HG03139 (cell line): Measurements from ENCODE around the gene RARB.

Source experiments
- ATAC-seq: cut with Tn5 transposase; IDR thresholded peaks from one replicate; pipeline ENCODE4 v1.9.1; 2021; ENCODE audit not compliant: unreplicated experiment

RARB gene

GRCh38 chr3:25573386-25574171, 145.5 kb downstream of the RARB start:
- ATAC-seq: no peak

- no peak for ATAC-seq
These were observed 146.2 kb downstream of the RARB start for GRCh38 chr3:25574172-25574765.

DNA sequence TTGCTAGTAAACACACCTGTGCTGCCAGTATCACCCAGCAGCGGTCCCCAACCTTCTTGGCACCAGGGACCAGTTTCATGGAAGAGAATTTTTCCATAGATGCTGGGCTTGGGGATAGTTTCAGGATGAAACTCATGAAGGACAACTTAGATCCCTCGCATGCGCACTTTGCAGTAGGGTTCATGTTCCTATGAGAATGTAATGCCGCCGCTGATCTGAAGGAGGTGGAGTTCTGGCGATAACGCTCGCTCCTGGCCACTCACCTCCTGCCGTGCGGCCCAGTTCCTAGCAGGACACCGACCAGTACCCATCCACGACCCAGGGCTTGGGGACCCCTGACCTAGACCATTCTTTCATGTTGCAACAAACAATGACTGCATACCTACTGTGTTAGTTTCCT, 146.9 kb downstream of the RARB start:
- ATAC-seq: no peak

GRCh38 chr3:25576146-25576545, 148.1 kb downstream of the RARB start:
- ATAC-seq: no peak

DNA sequence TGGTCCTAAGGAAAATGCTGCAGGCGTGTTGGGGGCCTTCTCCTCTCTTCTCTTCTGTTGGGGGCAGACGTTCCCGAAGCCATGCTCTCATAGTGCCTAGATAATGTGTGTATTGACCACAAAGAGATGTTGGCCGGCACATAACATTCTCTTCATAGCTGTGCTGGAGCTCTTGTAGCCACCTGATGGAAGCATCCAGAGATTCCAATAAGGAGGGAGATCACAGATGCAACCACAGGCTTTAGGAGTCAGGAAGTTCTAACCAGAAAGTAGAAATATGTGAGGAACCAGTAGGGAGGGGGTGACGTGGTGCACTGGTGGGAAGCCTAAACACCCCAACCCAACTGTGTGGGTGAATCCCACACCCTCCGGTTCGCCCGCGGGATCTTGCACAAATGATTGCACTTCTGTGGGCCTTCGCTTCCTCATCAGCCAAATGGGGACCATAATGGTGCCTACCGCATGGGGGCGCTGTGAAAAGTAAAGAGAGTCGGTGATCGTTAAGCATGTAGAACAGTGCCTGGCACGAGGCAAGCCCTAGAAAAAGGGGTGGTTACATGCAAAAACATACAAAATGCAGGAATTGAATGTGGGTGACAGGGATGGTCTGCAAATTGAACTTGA, 148.9 kb downstream of the RARB start:
- no peak for ATAC-seq

- ATAC-seq: no peak
These were observed 150.0 kb downstream of the RARB start for GRCh38 chr3:25578059-25578458.

DNA sequence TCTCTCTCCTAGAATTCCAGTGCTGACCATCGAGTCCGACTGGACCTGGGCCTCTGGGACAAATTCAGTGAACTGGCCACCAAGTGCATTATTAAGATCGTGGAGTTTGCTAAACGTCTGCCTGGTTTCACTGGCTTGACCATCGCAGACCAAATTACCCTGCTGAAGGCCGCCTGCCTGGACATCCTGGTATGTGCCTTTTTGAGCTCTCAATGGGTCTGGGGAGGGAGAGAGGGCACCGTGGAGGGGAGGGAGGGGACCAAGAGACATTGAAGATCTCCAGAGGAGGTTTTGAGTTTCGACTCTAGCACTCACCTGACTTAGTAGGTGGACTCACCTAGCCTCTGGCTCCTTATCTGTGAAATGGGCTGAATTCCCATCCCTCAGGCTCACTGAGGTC, 152.5 kb downstream of the RARB start:
- ATAC-seq: no peak

DNA sequence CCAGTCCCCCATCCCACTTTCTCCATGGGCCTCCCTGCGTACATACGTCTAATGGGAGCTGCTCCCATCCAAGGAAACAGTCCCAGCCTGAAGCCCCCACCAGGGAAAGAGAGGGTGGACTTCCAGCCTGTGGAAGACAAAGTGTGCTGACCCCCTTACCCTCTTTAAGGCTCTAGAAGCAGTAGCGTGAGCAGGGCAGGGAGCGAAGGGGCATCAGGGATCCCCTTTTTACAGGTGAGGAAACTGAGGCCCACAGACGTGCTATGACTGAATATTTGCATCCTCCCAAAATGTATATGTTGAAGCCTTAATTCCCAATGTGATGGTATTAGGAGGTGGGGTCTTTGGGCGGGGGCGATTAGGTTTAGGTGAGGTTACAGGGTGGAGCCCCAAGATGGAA, 153.3 kb downstream of the RARB start:
- ATAC-seq: no peak

GRCh38 chr3:25581823-25582222, 153.8 kb downstream of the RARB start:
- ATAC-seq: no peak

GRCh38 chr3:25582242-25582641, 154.2 kb downstream of the RARB start:
- no peak for ATAC-seq

DNA sequence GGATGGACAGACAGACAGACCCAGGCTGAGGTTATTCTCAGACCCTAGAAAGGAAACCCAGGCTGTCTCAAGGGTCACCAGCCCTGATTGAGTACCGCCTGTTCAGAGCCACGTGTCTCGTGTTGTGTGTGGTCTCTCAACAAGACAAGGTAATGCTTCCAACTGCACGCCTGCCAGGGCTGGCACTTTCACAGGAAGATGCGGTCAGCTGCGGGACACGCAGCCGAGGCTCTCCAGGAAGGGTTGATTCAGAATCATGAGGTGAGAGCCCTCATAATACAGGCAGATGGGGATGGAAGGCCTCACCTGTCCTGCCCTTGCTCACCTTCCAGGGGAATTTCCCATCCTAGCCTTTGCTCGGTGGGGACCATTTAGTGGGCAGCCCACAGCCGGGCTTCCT, 155.3 kb downstream of the RARB start:
- ATAC-seq: no peak

- ATAC-seq: no peak
These were observed 156.1 kb downstream of the RARB start for GRCh38 chr3:25584011-25584789.

DNA sequence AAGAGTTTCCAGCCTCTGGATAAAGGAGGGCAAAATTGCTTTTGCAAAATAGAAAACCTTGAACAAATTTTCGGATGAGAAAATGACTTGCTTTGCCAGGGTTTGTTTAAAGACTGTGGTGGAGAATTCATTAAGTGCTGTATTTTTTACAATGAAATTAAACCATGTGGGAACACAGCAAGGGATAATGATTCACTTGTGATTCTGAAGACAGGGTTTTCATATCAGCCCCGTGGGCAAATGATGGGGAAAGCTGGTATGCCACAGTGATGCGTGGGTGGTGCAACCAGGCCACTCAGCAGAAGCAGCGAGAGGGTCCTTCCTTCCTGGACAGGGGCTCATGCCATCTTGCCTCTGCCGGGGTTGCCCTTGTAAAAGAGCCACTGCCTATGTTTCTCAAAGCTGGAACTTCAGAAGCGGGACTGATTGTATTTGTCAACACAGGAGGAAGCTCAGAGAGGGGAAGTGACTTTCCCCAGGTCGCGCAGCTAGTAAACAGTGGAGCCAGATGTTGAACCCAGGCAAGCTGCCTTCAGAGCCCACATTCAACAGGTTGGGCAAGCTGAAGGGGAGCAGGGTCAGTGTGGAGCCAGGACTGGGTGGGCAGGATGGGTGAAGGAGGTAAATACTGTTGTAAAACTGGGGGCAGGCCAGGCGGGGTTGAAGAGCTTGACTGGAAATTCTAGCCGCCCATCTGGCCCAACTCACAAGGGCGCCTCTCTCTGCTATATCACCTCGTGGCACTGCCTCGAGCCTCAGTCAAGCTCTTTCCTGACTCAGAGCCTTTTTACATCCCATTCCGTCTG, 157.5 kb downstream of the RARB start:
- ATAC-seq: no peak

GRCh38 chr3:25586167-25586505, 158.1 kb downstream of the RARB start:
- ATAC-seq: no peak

DNA sequence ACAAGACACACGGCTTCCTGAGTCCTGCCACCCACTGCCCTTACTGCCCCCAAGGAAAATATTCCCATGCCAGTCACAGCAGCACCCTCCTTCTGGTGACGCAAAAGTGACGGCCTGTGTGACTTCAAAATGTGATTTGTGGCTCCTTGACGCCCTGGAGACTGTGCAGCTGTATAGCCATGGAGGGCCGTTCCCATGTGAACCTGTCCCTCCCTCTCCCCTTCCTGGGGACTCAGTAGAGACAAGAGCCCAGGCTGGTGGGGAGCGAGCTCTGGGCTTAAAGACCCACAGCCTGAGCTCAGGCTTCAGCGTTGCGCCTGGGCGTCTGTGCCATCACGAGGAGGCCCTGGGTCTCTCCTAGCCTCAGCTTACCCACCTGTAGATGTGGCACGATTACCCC, 158.5 kb downstream of the RARB start:
- ATAC-seq: no peak

- ATAC-seq: no peak
These were observed 159.0 kb downstream of the RARB start for GRCh38 chr3:25587094-25587493.

DNA sequence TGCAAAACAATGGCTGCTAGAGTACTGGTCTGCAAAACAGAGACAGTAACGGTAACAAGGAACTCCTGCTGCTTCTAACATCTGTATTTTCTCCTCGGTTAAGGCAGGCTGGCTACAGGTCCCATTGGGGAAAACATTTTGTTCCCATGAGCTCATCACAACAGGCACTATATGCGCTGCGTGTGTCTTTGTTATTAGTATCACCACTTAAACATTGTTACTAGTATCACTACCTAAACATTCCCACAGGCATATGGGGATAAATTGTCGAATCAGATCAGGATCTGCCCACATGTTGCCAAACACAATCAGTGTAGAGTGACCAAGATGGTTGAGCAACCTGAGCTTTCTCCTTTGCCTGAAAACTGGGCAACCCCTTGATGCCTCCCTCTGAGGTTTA, 159.5 kb downstream of the RARB start:
- no peak for ATAC-seq

DNA sequence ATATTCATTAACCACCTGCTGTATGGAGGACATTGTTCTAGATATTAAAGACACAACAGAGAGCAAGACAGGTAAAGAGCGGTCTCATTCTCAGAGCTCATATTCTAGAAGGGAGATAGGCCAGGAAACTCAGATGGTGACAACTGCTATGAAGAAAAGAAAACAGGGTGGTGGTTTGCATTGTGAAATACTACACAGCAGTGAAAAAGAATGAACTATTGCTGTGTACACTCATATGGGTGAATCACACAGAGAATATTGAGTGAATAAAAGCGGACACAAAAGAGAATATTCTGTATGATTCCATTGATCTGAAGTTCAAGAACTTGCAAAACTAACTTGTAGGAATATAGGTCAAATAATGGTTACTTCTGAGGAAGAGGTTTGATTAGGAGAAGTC, 159.9 kb downstream of the RARB start:
- ATAC-seq: no peak

DNA sequence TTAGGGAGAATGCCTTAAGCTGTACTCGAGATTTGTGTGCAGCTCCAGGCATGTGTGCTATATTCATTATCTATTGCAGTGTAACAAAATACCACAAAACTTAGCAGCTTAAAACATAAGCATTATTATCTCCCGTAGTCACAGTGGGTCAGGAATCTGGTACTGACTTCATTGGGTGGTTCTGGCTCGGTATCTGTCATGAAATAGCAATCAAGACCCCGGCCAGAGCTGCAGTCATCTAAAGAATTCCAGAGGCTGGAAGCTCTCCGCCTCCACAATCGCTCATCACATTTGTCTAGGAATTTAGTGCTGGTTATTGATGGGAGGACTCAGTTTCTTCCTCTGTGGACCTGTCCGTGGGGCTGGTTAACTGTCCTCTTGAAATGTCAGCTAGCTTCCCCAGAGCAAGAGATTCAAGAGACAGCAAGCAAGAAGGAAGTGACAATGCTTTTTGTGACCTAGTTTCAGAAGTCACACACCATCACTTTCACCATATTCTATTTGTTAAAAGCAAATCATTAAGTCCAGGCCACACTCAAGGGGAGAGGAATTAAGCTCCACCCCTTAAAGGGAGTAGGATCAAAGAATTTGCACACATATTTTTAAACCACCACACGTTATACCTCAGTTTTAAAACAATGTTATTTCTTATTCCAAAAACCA, 160.5 kb downstream of the RARB start:
- no peak for ATAC-seq

DNA sequence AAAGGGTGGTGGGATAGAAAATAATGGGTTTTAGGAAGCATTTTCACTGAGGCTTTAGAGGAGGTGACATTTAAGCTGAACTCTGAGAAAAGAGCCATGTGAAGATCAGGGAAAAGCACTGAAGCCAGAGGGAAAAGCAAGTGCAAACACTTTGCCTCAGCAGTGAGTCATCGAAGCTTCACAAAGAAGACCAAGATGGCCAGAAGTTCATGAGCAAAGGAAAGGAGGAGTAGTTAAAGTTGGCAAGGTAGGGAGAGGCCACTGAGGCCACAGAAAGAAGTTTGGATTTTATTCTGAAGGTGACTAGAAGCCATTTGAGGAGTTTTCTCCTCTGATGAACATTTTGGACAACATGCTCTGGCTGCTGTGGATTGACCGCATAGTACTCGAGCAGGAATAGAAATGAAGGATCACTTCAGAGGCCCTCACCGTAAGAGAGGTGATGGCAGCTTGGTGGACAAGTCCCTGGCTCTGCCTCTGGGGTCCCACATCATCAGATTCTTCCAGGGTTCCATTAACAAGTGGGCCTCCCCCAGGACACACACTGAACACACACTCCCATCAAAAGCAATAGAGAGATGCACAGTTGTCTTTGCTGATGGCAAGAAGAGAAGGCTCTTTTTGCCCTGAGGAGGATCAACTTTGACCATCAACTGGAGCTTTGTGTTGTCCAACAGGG, 161.2 kb downstream of the RARB start:
- ATAC-seq: no peak
